ENCODE data around the gene DUSP19. TPM values are rescaled to one million over a fixed set of nuclear protein-coding genes. Genes with fewer than 3 reads are reported as not detected.

DUSP19 gene
- total RNA-seq, 1 experiment from 2014 or later: 1.8 TPM

GRCh38 chr2:183124957-183125255 is 46.4 kb downstream of the DUSP19 start:
- H3K79me2 ChIP-seq (ENCODE audit: insufficient read depth, low read length): peaks cover 32% of the 10 kb centered on the region
- H3K27me3 Mint-ChIP-seq (ENCODE audit: low read depth): no peaks in the 10 kb centered on the region; the same call in 1 of the 2 replicates

More at GRCh38 chr2:183124957-183125255, 46.4 kb downstream of the DUSP19 start:
- peak overlapping the region; percentile 77 for H3K27ac ChIP-seq (ENCODE audit: insufficient read length, low read depth, low read length)
- no peak for TF ChIP-seq CTCF (conservative IDR thresholded peaks at IDR 0.05)
- H3K23ac ChIP-seq (ENCODE audit: insufficient read length, low read depth, low read length): no peak overlapping the region
- no peaks in the 10 kb centered on the region for H3K27me3 ChIP-seq (ENCODE audit: insufficient read depth, low read length)
- H2BK5ac ChIP-seq (ENCODE audit: insufficient read length, low read length): no peak overlapping the region
- H4K8ac ChIP-seq (replicated peaks; ENCODE audit: insufficient read length, low read depth, low read length): no peak overlapping the region
- no CpG with 5 or more reads among the region's 10 CpGs for WGBS (ENCODE audit: extremely low coverage, insufficient read length, low lambda C conversion rate)
- H3K9me3 ChIP-seq (ENCODE audit: control insufficient read depth, low read depth, low read length): no peaks in the 10 kb centered on the region
- H3K79me1 ChIP-seq (ENCODE audit: insufficient read depth, low read depth, low read length, poor library complexity, severe bottlenecking): no peaks in the 10 kb centered on the region
- H2AFZ ChIP-seq (ENCODE audit: low read length): no peak overlapping the region
- no peak for DNase-seq
- H3K14ac ChIP-seq (ENCODE audit: insufficient read depth, low read length): no peak overlapping the region
- no peak overlapping the region for H3T11ph ChIP-seq (ENCODE audit: low read length)
- no peaks in the 10 kb centered on the region for H4K20me1 ChIP-seq (ENCODE audit: control insufficient read depth, insufficient read depth, insufficient read length)
- peak overlapping the region; percentile 100 for H3K27ac Mint-ChIP-seq
- no peak overlapping the region for H2BK12ac ChIP-seq (ENCODE audit: insufficient read length, low read depth, low read length)
- H2BK120ac ChIP-seq (ENCODE audit: low read depth, low read length, poor library complexity, severe bottlenecking): no peak overlapping the region
- no peaks in the 10 kb centered on the region; a peak in 1 of 5 replicates for H3K9me3 Mint-ChIP-seq
- no peak overlapping the region for H4K91ac ChIP-seq (ENCODE audit: insufficient read length, low read depth, low read length)
- H4K5ac ChIP-seq (ENCODE audit: insufficient read length, low read depth, low read length): no peak overlapping the region
- no peak overlapping the region for H3K4ac ChIP-seq (ENCODE audit: low read depth, low read length)
- no peak overlapping the region for H2AK5ac ChIP-seq (ENCODE audit: insufficient read length, low read length)
- peak overlapping the region; percentile 96 for H3K9ac ChIP-seq (ENCODE audit: extremely low read depth, insufficient read length, low read length)
- H3K18ac ChIP-seq (ENCODE audit: insufficient read length, low read depth, low read length): peak overlapping the region; percentile 94
- peak overlapping the region; percentile 91 for H3K4me2 ChIP-seq (ENCODE audit: insufficient read depth, insufficient read length, low read length)
- peaks cover 4 to 17% (median 11%) of the 10 kb centered on the region in 3 experiments; a peak in 6 of 7 replicates for H3K36me3 Mint-ChIP-seq (ENCODE audit: insufficient read depth in 1 of 3, low read depth in 3 of 3)
- no peak overlapping the region for H2BK15ac ChIP-seq (ENCODE audit: low read depth, low read length)
- peaks cover 6% of the 10 kb centered on the region for H3K23me2 ChIP-seq (ENCODE audit: insufficient read length, low read depth, low read length, poor library complexity, severe bottlenecking)
- H3K4me3 Mint-ChIP-seq: peak overlapping the region; percentile 98
- peak overlapping the region; percentile 64 for H3K56ac ChIP-seq (ENCODE audit: insufficient read length, low read depth, low read length)
- H3K4me1 ChIP-seq (ENCODE audit: insufficient read depth, low read length): no peaks in the 10 kb centered on the region
- H3K4me1 Mint-ChIP-seq: peaks cover 21% of the 10 kb centered on the region in 2 experiments
- no peak overlapping the region for H2BK20ac ChIP-seq (ENCODE audit: low read depth, low read length, poor library complexity, severe bottlenecking)
